ENCODE measurements around the gene VASH1. TPM values are rescaled to one million over a fixed set of nuclear protein-coding genes. Genes with fewer than 3 reads are reported as not detected.

VASH1 gene
- total RNA-seq, 2 experiments from 2014 or later: 7.3 to 9.2 TPM

- no peak overlapping the region for H3K27ac ChIP-seq (ENCODE audit: low read depth in 1 of 2, low read length in 2 of 2)
- Mint-ChIP-seq H3K27ac (no peak overlapping the region), H3K4me1 (ENCODE audit: low read depth) (peaks cover 7% of the 10 kb centered on the region), H3K4me3 (no peak overlapping the region), H3K27me3 (peaks cover 27% of the 10 kb centered on the region), H3K36me3 (ENCODE audit: low read depth) (no peaks in the 10 kb centered on the region), H3K9me3 (no peaks in the 10 kb centered on the region)
- intact Hi-C loops (cut with DNase I, micrococcal nuclease): no loop called here
- peaks cover 0 to 3% of the 10 kb centered on the region in 2 experiments for H3K27me3 ChIP-seq (ENCODE audit: control insufficient read depth in 1 of 2, insufficient read depth in 2 of 2, low read length in 2 of 2)
- CTCF ChIA-PET: no interaction called here
- no peak for DNase-seq
- H3K36me3 ChIP-seq (ENCODE audit: insufficient read depth, low read length): no peaks in the 10 kb centered on the region
- POLR2A ChIA-PET: no interaction called here
- H3K4me1 ChIP-seq (ENCODE audit: insufficient read depth, low read length): peaks cover 6% of the 10 kb centered on the region
- no peaks in the 10 kb centered on the region for H3K9me3 ChIP-seq (ENCODE audit: control insufficient read depth in 1 of 2, insufficient read depth in 1 of 2, low read length in 2 of 2)
- no peak for ATAC-seq (ENCODE audit: poor library complexity)
- no peak for TF ChIP-seq CTCF (IDR thresholded peaks at IDR 0.05)
- H3K4me3 ChIP-seq (ENCODE audit: low read length): no peak overlapping the region
Observed at GRCh38 chr14:76755610-76756370, 5.5 kb upstream of the VASH1 start.

DNA sequence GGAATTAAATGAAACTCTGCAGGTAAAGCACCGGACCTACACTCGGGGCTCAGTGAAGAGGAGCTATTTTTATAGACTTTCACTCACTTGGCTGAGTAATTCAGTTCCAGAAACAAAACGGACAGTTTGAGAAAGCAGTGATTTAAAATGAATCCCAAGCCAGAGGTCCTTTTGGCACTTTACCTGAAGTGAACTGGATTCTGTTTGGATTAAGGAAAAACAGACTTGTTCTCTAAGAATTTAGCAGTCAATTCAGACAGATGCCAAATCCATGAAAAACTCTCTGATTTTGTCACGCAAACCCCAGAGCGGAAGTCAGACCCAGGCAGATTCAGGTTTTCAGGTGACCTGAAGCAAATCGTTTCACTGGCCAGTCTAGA is 4.9 kb upstream of the VASH1 start:
- CTCF ChIA-PET: no interaction called here
- H3K27ac Mint-ChIP-seq: no peak overlapping the region

DNA sequence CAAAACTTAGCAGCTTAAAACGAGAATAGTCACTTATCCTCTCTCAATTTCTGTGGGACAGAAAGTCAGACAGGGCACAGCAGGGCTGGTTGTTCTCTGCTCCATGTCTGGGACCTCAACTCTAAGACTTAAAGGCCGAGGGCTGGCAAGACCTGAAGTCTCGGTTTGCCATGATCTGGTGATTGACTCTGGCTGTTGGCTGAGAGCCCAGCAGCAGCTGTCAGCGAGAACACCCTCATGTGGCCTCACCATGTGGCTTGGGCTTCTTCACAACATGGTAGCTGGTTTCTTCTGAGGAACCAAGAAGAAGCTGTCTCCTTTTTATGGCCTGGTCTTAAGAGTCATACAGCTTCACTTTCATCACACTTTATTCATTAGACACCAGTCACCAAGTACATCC is 1.7 kb upstream of the VASH1 start:
- peaks cover 27% of the 10 kb centered on the region for H3K4me1 ChIP-seq (ENCODE audit: insufficient read depth, low read length)
- H3K4me1 Mint-ChIP-seq (ENCODE audit: low read depth): peaks cover 28% of the 10 kb centered on the region
- no peak overlapping the region for H3K4me3 Mint-ChIP-seq
- no peaks in the 10 kb centered on the region for H3K9me3 ChIP-seq (ENCODE audit: control insufficient read depth in 1 of 2, insufficient read depth in 1 of 2, low read length in 2 of 2)
- H3K36me3 ChIP-seq (ENCODE audit: insufficient read depth, low read length): no peaks in the 10 kb centered on the region
- H3K27ac Mint-ChIP-seq: no peak overlapping the region
- no peak for ATAC-seq (ENCODE audit: poor library complexity)
- H3K27ac ChIP-seq (ENCODE audit: low read depth in 1 of 2, low read length in 2 of 2): no peak overlapping the region
- no peak for DNase-seq
- no peaks in the 10 kb centered on the region for H3K36me3 Mint-ChIP-seq (ENCODE audit: low read depth)
- CTCF ChIA-PET: interaction anchor here (0.9 to 1.4 kb wide), 2 partner anchors 25 to 52 kb away, joined by 3 to 4 read pairs; no protein-coding TSS in a partner anchor
- POLR2A ChIA-PET: interaction anchor here (0.7 kb wide), 1 partner anchor 9 kb away, joined by 3 read pairs; no protein-coding TSS in a partner anchor
- peaks cover 0 to 7% of the 10 kb centered on the region in 2 experiments for H3K27me3 ChIP-seq (ENCODE audit: control insufficient read depth in 1 of 2, insufficient read depth in 2 of 2, low read length in 2 of 2)
- peaks cover 30% of the 10 kb centered on the region for H3K27me3 Mint-ChIP-seq
- no peak overlapping the region for H3K4me3 ChIP-seq (ENCODE audit: low read length)
- TF ChIP-seq CTCF (IDR thresholded peaks at IDR 0.05): no peak
- H3K9me3 Mint-ChIP-seq: no peaks in the 10 kb centered on the region
- intact Hi-C loops (cut with DNase I, micrococcal nuclease): no loop called here

More for the DNA sequence above, 4.9 kb upstream of the VASH1 start:
- H3K27me3 Mint-ChIP-seq: peaks cover 30% of the 10 kb centered on the region
- ATAC-seq (ENCODE audit: poor library complexity): no peak
- peaks cover 9% of the 10 kb centered on the region for H3K4me1 Mint-ChIP-seq (ENCODE audit: low read depth)
- H3K27ac ChIP-seq (ENCODE audit: low read depth in 1 of 2, low read length in 2 of 2): no peak overlapping the region
- H3K36me3 Mint-ChIP-seq (ENCODE audit: low read depth): no peaks in the 10 kb centered on the region
- no peaks in the 10 kb centered on the region for H3K9me3 ChIP-seq (ENCODE audit: control insufficient read depth in 1 of 2, insufficient read depth in 1 of 2, low read length in 2 of 2)
- POLR2A ChIA-PET: no interaction called here
- DNase-seq: no peak
- H3K36me3 ChIP-seq (ENCODE audit: insufficient read depth, low read length): no peaks in the 10 kb centered on the region
- H3K9me3 Mint-ChIP-seq: no peaks in the 10 kb centered on the region
- no peak overlapping the region for H3K4me3 Mint-ChIP-seq
- no peak overlapping the region for H3K4me3 ChIP-seq (ENCODE audit: low read length)
- intact Hi-C loops (cut with DNase I, micrococcal nuclease): no loop called here
- peaks cover 10% of the 10 kb centered on the region for H3K4me1 ChIP-seq (ENCODE audit: insufficient read depth, low read length)
- H3K27me3 ChIP-seq (ENCODE audit: control insufficient read depth in 1 of 2, insufficient read depth in 2 of 2, low read length in 2 of 2): peaks cover 0 to 7% of the 10 kb centered on the region in 2 experiments
- TF ChIP-seq CTCF (IDR thresholded peaks at IDR 0.05): no peak

Measured in CD4-positive, alpha-beta T cell (primary cell).